Retinal pigment epithelial cell (primary cell): Measurements from ENCODE around the gene CTIF.

Experiments used
- DNase-seq: peaks from one replicate; pipeline ENCODE4 v3.0.0-alpha.2; 2010; ENCODE audit warnings: low read depth
- H3K4me3 ChIP-seq: 2 replicates; pipeline ENCODE4 v1.5.1; 2011; ENCODE audit warnings: mild to moderate bottlenecking, low read length, control low read depth, moderate library complexity
- CTCF ChIP-seq: conservative IDR thresholded peaks from 2 replicates; pipeline ENCODE4 v1.5.1; 2011; ENCODE audit warnings: low read depth, low read length, control low read depth, inconsistent platforms

The CTIF gene

GRCh38 chr18:48580066-48580465 lies 41.2 kb downstream of the CTIF start:
- no peak for TF ChIP-seq CTCF
- DNase-seq = no peak
- H3K4me3 ChIP-seq = no peak overlapping the region

GRCh38 chr18:48580782-48581181 lies 42.0 kb downstream of the CTIF start:
- TF ChIP-seq CTCF = no peak

GRCh38 chr18:48581206-48581605 lies 42.4 kb downstream of the CTIF start:
- no peak for DNase-seq
- no peak for TF ChIP-seq CTCF
- no peak overlapping the region for H3K4me3 ChIP-seq

More at GRCh38 chr18:48580782-48581181, 42.0 kb downstream of the CTIF start:
- H3K4me3 ChIP-seq = no peak overlapping the region
- DNase-seq = no peak

- no peak for TF ChIP-seq CTCF
- no peak for DNase-seq
- no peak overlapping the region for H3K4me3 ChIP-seq
These were observed 43.1 kb downstream of the CTIF start for GRCh38 chr18:48581941-48582340.

- no peak for DNase-seq
- no peak overlapping the region for H3K4me3 ChIP-seq
- TF ChIP-seq CTCF = no peak
These were observed 44.1 kb downstream of the CTIF start for GRCh38 chr18:48582946-48583345.

- no peak for TF ChIP-seq CTCF
- no peak for DNase-seq
- H3K4me3 ChIP-seq = no peak overlapping the region
These were observed 44.7 kb downstream of the CTIF start for GRCh38 chr18:48583573-48583972.

GRCh38 chr18:48589797-48590519 lies 51.1 kb downstream of the CTIF start:
- no peak overlapping the region for H3K4me3 ChIP-seq
- DNase-seq = no peak
- no peak for TF ChIP-seq CTCF
